K562 (cell line): Measurements from ENCODE around the gene FOXL2NB. TPM values are rescaled to one million over a fixed set of nuclear protein-coding genes. Genes with fewer than 3 reads are reported as not detected.

ENCODE experiments used
- ATAC-seq: fragments of 200-7000 bp; cut with Tn5 transposase; 3 replicates; pipeline ENCODE4 v1.9.1; 2020; ENCODE audit warnings: moderate library complexity
- BruUV-seq: library from RNA; stranded (reverse); fragments of 400-500 nt; replicated peaks from 2 replicates; lab custom pipeline; 2021; lab: Mats Ljungman, UMichigan
- CTCF ChIA-PET: fragments of 300-600 bp; formaldehyde crosslinking; extraction: SDS; loops from one replicate; lab custom pipeline; 2021; ENCODE audit warnings: low intra/inter-chr PET ratio; lab: Yijun Ruan, JAX
- POLR2A ChIA-PET: fragments of 300-600, 350-650 bp; sonication (Branson Sonifier 250); formaldehyde crosslinking; extraction: SDS; loops from one replicate; lab custom pipeline; 2021; ENCODE audit warnings: antibody characterized with exemption, inconsistent platforms; lab: Yijun Ruan, JAX
- DNase-seq, 4 experiments: peaks; one replicate each; pipeline versions ENCODE4 v3.0.0 to v3.0.0-alpha.2; 2011 to 2018; ENCODE audit warnings: low spot score in 3 of 4, mixed read lengths in 3 of 4; ENCODE audit errors: extremely low read depth in 1 of 4
- FAIRE-seq: peaks from 2 replicates; lab custom pipeline; 2011; peaks lifted over from hg19 to GRCh38; lab: Jason Lieb, UNC
- H2AFZ ChIP-seq: 2 replicates; pipeline ENCODE4 v1.6.0; 2011; ENCODE audit warnings: low read depth, low read length, control low read depth, inconsistent platforms
- H3K27ac ChIP-seq: fragments of 200-600 bp; 3 replicates; pipeline ENCODE4 v1.8.0; 2011; ENCODE audit warnings: low read depth, mild to moderate bottlenecking, control low read depth, inconsistent platforms, low read length, moderate library complexity, mixed read lengths; ENCODE audit errors: extremely low read depth
- H3K27me3 ChIP-seq, 2 experiments: fragments of 300-600 bp in 1 of 2; 2 replicates in 1 of 2; 3 replicates in 1 of 2; pipeline versions ENCODE4 v1.6.0 to v1.8.0; 2011; ENCODE audit warnings: inconsistent platforms in 2 of 2, low read length in 2 of 2, mild to moderate bottlenecking in 1 of 2, mixed read lengths in 1 of 2, moderate library complexity in 1 of 2; ENCODE audit not compliant: control insufficient read depth in 2 of 2, insufficient read depth in 2 of 2
- H3K36me3 ChIP-seq: fragments of 300-600 bp; 3 replicates; pipeline ENCODE4 v1.8.0; 2011; ENCODE audit warnings: mild to moderate bottlenecking, low read length, inconsistent platforms; ENCODE audit not compliant: control insufficient read depth, insufficient read depth
- H3K4me1 ChIP-seq, 2 experiments: fragments of 200-600 bp in 1 of 2; replicated peaks in 1 of 2; 2 replicates in 1 of 2; 3 replicates in 1 of 2; pipeline versions ENCODE4 v1.5.1 to v1.8.0; 2011; ENCODE audit warnings: inconsistent platforms in 2 of 2, low read length in 2 of 2, mild to moderate bottlenecking in 1 of 2, mixed read lengths in 1 of 2, moderate library complexity in 1 of 2; ENCODE audit not compliant: control insufficient read depth in 2 of 2, insufficient read depth in 2 of 2
- H3K4me2 ChIP-seq: 2 replicates; pipeline ENCODE4 v1.6.1; 2011; ENCODE audit warnings: low read length, control low read depth, inconsistent platforms, mixed read lengths; ENCODE audit not compliant: insufficient read depth
- H3K4me3 ChIP-seq: fragments of 200-600 bp; sonication (generic), shearing (Covaris generic); 2 replicates; pipeline ENCODE4 v1.5.1; 2016; ENCODE audit warnings: control low read depth, inconsistent platforms
- H3K79me2 ChIP-seq: fragments of 200-600 bp; 3 replicates; pipeline ENCODE4 v1.8.0; 2011; ENCODE audit warnings: low read length, inconsistent platforms; ENCODE audit not compliant: control insufficient read depth, insufficient read depth
- H3K9ac ChIP-seq, 2 experiments: 2 replicates each; pipeline versions ENCODE4 v1.6.0 to v1.6.1; 2011; ENCODE audit warnings: low read depth in 2 of 2, low read length in 2 of 2, control low read depth in 1 of 2, inconsistent platforms in 1 of 2, mild to moderate bottlenecking in 1 of 2, mixed read lengths in 1 of 2; ENCODE audit not compliant: insufficient read depth in 1 of 2
- H3K9me1 ChIP-seq: one replicate; pipeline ENCODE4 v1.6.0; 2011; ENCODE audit warnings: inconsistent platforms, mild to moderate bottlenecking, low read length, moderate library complexity; ENCODE audit not compliant: control insufficient read depth, insufficient read depth
- H3K9me3 ChIP-seq: replicated peaks from 2 replicates; pipeline ENCODE4 v1.5.1; 2011; ENCODE audit warnings: low read depth, low read length, inconsistent platforms; ENCODE audit not compliant: control insufficient read depth, insufficient read depth
- H4K20me1 ChIP-seq: replicated peaks from 2 replicates; pipeline ENCODE4 v1.6.1; 2011; ENCODE audit warnings: low read length, inconsistent platforms, mixed read lengths; ENCODE audit not compliant: control insufficient read depth, insufficient read depth
- ARID2 ChIP-seq: fragments of 450-650 bp; IDR thresholded peaks from 2 replicates; pipeline ENCODE4 v1.6.1; 2017; ENCODE audit warnings: antibody characterized with exemption, mild to moderate bottlenecking
- ATF7 ChIP-seq: fragments of 450-650 bp; IDR thresholded peaks from 2 replicates; pipeline ENCODE4 v1.7.1; 2014; ENCODE audit warnings: mild to moderate bottlenecking, moderate library complexity
- BDP1 ChIP-seq: IDR thresholded peaks from 3 replicates; pipeline ENCODE4 v1.6.1; 2011; ENCODE audit not compliant: insufficient read length, insufficient read depth
- DPF2 ChIP-seq: fragments of 450-650 bp; IDR thresholded peaks from 2 replicates; pipeline ENCODE4 v1.6.1; 2016
- HNRNPLL ChIP-seq: fragments of 200-400 bp; formaldehyde crosslinking; IDR thresholded peaks from 2 replicates; pipeline ENCODE4 v1.6.1; 2017; ENCODE audit warnings: low read length, low read depth, mild to moderate bottlenecking; ENCODE audit not compliant: poor library complexity, severe bottlenecking
- NFE2 ChIP-seq: IDR thresholded peaks from 2 replicates; pipeline ENCODE4 v1.6.1; 2014; ENCODE audit warnings: antibody characterized with exemption, low read depth
- PKNOX1 ChIP-seq: fragments of 450-650 bp; IDR thresholded peaks from 2 replicates; pipeline ENCODE4 v1.6.1; 2016
- POLR2G ChIP-seq: fragments of 200-400 bp; formaldehyde crosslinking; IDR thresholded peaks from 2 replicates; pipeline ENCODE4 v1.6.1; 2017; ENCODE audit warnings: low read depth, mild to moderate bottlenecking, antibody characterized with exemption, low read length, moderate library complexity
- RB1 ChIP-seq: fragments of 450-650 bp; IDR thresholded peaks from 2 replicates; pipeline ENCODE4 v1.6.1; 2017; ENCODE audit warnings: low read depth, mild to moderate bottlenecking
- SIX5 ChIP-seq, 2 experiments: IDR thresholded peaks; 2 replicates each; pipeline ENCODE4 v1.6.1; 2011; ENCODE audit warnings: low read length in 2 of 2, borderline replicate concordance in 1 of 2, low read depth in 1 of 2, mild to moderate bottlenecking in 1 of 2, moderate library complexity in 1 of 2; ENCODE audit not compliant: insufficient read depth in 1 of 2
- SREBF2 ChIP-seq: sonication (generic); formaldehyde crosslinking; IDR thresholded peaks from 2 replicates; pipeline ENCODE4 v1.4.0; 2020; ENCODE audit warnings: mild to moderate bottlenecking, missing genetic modification reagents
- UBTF ChIP-seq, 2 experiments: IDR thresholded peaks; 2 replicates each; pipeline ENCODE4 v1.6.1; 2012; ENCODE audit warnings: improper control_type of control experiment in 2 of 2, low read depth in 2 of 2, low read length in 2 of 2, borderline replicate concordance in 1 of 2
- ZNF431 ChIP-seq: sonication (generic); formaldehyde crosslinking; IDR thresholded peaks from 2 replicates; pipeline ENCODE4 v1.8.0; 2022; ENCODE audit warnings: mild to moderate bottlenecking, missing genetic modification reagents
- ZNF668 ChIP-seq: fragments of 250-450 bp; sonication (Bioruptor Pico); IDR thresholded peaks from 2 replicates; pipeline ENCODE4 v1.8.0; 2022; ENCODE audit warnings: mild to moderate bottlenecking, inconsistent platforms
- WGBS: fragments of 100-300 bp; shearing (Covaris generic); methylation state at CpG from one replicate; pipeline ENCODE4 v1.1.6; 2016; ENCODE audit warnings: low coverage, mixed read lengths; ENCODE audit not compliant: insufficient coverage; ENCODE audit errors: missing lambda C conversion rate; 5-methylcytosine and 5-hydroxymethylcytosine counted together
- in situ Hi-C: fragments of 300-500 bp; cut with MboI; formaldehyde crosslinking; loops from 4 replicates; pipeline ENCODE4 v1.15.0; 2018; ENCODE audit warnings: inconsistent platforms, mixed read lengths
- intact Hi-C: fragments of 100-400 bp; cut with micrococcal nuclease; formaldehyde crosslinking; loops from 2 replicates; pipeline ENCODE4 v1.14.2; 2022
- polyA plus RNA-seq, 8 experiments: library from polyadenylated mRNA; depleted of rRNA in 4 of 8; stranded (reverse) in 5 of 8; unstranded in 3 of 8; fragments of >200 nt; fragmentation: Nextera tagmentation in 2 of 8; fragmentation: Illumina TruSeq in 1 of 8; extraction: Ambion mirVana in 2 of 8; extraction: Trizol in 1 of 8; gene quantifications; 2 replicates each; pipeline versions ENCODE4 v1.2.1 to v1.2.3, GENCODE V29; 2011 to 2014; ENCODE audit warnings: inconsistent platforms in 1 of 8, missing spikeins in 1 of 8
- total RNA-seq, 7 experiments: library from RNA; depleted of rRNA in 6 of 7; stranded (reverse); fragments of >200 nt in 6 of 7; fragmentation: Illumina TruSeq in 2 of 7; extraction: Trizol in 2 of 7; gene quantifications; 2 replicates each; pipeline versions ENCODE4 v1.2.1 to v1.2.3, GENCODE V29; 2011 to 2021; ENCODE audit warnings: low replicate concordance in 1 of 7
- TF ChIP-seq, protein P1 (sequence below): fragments of 250-450 bp; sonication (Bioruptor Pico); IDR thresholded peaks from 2 replicates; pipeline ENCODE4 v1.6.1; 2021; ENCODE audit warnings: mild to moderate bottlenecking
- TF ChIP-seq, protein P2 (sequence below): fragments of 250-450 bp; sonication (Bioruptor Pico); IDR thresholded peaks from 2 replicates; pipeline ENCODE4 v1.9.0; 2021; ENCODE audit warnings: mild to moderate bottlenecking, inconsistent platforms

Gene FOXL2NB
- total and polyA plus RNA-seq, 9 of the 15 experiments (the other 6 are each of a cell fraction or from before 2014, with no cell fraction given), result 0.71 to 17.4 (median 9.0) TPM

- Histone ChIP-seq H3K27me3 (no peaks in the 10 kb centered on the region), H3K4me3 (no peak overlapping the region), H4K20me1 (no peaks in the 10 kb centered on the region), H3K4me2 (no peak overlapping the region), H3K9me1 (no peaks in the 10 kb centered on the region), H3K79me2 (no peaks in the 10 kb centered on the region), H3K36me3 (no peaks in the 10 kb centered on the region), H3K9ac (peak overlapping the region in 1 of 2 experiments; percentile 36; a peak in 1 of 4 replicates), H3K27ac (no peak overlapping the region), H3K9me3 (no peaks in the 10 kb centered on the region), H3K4me1 (peaks cover 10 to 16% of the 10 kb centered on the region in 2 experiments; a peak in 3 of 5 replicates), H2AFZ (peak overlapping the region; percentile 63)
- ChIA-PET CTCF (no interaction called here), POLR2A (interaction anchor here (0.6 to 2.6 kb wide), 5 partner anchors 9 to 47 kb away, joined by 3 to 14 read pairs (median 5); no protein-coding TSS in a partner anchor)
- in situ Hi-C loops (no loop called here), intact Hi-C loops (no loop called here)
- no peak for DNase-seq
- no peak for TF ChIP-seq ATF7
- no peak for TF ChIP-seq SREBF2 (CRISPR knock-in tag)
- TF ChIP-seq HNRNPLL, result no peak
- no peak for TF ChIP-seq POLR2G
- no peak for TF ChIP-seq SIX5 (IDR thresholded peaks at IDR 0.05; ENCODE audit: borderline replicate concordance in 1 of 2, insufficient read depth in 1 of 2, low read depth in 1 of 2, low read length in 2 of 2)
- TF ChIP-seq NFE2, result no peak
- no peak for TF ChIP-seq DPF2
- no peak for TF ChIP-seq UBTF (IDR thresholded peaks at IDR 0.05; ENCODE audit: borderline replicate concordance in 1 of 2, low read depth in 2 of 2, low read length in 2 of 2)
- TF ChIP-seq, protein P1, sequence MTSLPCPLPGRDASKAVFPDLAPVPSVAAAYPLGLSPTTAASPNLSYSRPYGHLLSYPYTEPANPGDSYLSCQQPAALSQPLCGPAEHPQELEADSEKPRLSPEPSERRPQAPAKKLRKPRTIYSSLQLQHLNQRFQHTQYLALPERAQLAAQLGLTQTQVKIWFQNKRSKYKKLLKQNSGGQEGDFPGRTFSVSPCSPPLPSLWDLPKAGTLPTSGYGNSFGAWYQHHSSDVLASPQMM (CRISPR knock-in tag), result no peak
- TF ChIP-seq PKNOX1, result no peak
- no peak for TF ChIP-seq ZNF431 (CRISPR knock-in tag)
- TF ChIP-seq, protein P2, sequence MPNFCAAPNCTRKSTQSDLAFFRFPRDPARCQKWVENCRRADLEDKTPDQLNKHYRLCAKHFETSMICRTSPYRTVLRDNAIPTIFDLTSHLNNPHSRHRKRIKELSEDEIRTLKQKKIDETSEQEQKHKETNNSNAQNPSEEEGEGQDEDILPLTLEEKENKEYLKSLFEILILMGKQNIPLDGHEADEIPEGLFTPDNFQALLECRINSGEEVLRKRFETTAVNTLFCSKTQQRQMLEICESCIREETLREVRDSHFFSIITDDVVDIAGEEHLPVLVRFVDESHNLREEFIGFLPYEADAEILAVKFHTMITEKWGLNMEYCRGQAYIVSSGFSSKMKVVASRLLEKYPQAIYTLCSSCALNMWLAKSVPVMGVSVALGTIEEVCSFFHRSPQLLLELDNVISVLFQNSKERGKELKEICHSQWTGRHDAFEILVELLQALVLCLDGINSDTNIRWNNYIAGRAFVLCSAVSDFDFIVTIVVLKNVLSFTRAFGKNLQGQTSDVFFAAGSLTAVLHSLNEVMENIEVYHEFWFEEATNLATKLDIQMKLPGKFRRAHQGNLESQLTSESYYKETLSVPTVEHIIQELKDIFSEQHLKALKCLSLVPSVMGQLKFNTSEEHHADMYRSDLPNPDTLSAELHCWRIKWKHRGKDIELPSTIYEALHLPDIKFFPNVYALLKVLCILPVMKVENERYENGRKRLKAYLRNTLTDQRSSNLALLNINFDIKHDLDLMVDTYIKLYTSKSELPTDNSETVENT (CRISPR knock-in tag), result no peak
- no peak for TF ChIP-seq RB1
- TF ChIP-seq ZNF668, result no peak
- no peak for TF ChIP-seq ARID2
- no peak for TF ChIP-seq BDP1
- BruUV-seq, result no TSS peak
- WGBS, result 66% methylated on average over 5 of the region's 5 CpGs
- ATAC-seq, result no peak
- FAIRE-seq, result no peak
Observed at GRCh38 chr3:138899351-138899991, 47.5 kb upstream of the FOXL2NB start.
